Omental fat pad (tissue), 4 donors: ENCODE measurements around the gene KCTD17. TPM values are rescaled to one million over a fixed set of nuclear protein-coding genes. Genes with fewer than 3 reads are reported as not detected.

Experiments used
- ATAC-seq: fragments of 150-250 bp; one replicate; pipeline ENCODE4 v1.9.1; 2016; ENCODE audit warnings: mild to moderate bottlenecking, moderate library complexity; ENCODE audit not compliant: low FRiP score
- DNase-seq: peaks from one replicate; pipeline ENCODE4 v3.0.0-alpha.2; 2019; ENCODE audit warnings: low spot score
- total RNA-seq, 4 donors: library from RNA; depleted of rRNA; stranded (reverse); fragments of >200 nt; gene quantifications; one replicate each; pipeline ENCODE4 v1.1.0, GENCODE V29; 2016
- TF ChIP-seq, protein P1 (sequence below), 3 donors: fragments of 450-650 bp; IDR thresholded peaks; one replicate each; pipeline ENCODE4 v1.5.1; 2016 to 2017; ENCODE audit warnings: antibody characterized with exemption in 3 of 3, mild to moderate bottlenecking in 3 of 3, moderate library complexity in 2 of 3

The KCTD17 gene
- total RNA-seq, 4 donors from 2014 or later = 6.2 to 17.3 (median 8.3) TPM

DNA sequence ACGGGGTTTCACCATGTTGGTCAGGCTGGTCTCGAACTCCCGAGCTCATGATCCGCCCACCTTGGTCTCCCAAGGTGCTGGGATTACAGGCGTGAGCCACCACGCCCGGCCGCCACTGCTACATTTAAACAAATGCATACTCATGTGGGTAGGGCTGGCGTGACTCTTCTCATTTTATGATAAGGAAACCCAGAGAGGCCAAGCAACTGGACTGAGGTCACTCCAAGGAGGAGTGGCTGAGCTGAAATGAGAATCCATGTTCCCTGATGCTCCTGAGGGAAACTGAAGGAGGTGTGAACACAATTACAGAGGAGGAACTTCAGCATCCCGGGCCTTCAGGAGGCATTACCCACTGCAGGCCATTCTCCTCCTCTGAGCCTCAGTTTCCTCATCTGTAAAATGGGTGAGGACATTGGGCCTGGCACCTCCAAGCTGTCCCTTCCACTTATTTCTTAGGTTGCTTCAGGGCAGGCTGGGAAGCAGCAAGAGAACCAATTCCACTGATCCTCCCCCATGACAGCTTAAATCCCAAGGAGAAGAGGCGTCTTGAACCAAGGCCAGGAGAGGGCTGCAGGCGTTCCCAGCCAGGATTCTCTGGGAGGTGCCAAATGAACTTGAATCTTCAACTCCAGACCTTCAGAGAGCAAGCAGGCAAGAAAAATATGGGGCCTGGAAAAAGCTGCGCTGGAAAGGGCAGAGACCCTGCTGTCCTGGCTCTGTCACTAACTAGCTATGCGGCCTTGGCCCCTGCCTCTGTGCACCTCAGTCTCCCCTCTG lies 35.2 kb upstream of the KCTD17 start:
- no peak for DNase-seq
- TF ChIP-seq, protein P1, sequence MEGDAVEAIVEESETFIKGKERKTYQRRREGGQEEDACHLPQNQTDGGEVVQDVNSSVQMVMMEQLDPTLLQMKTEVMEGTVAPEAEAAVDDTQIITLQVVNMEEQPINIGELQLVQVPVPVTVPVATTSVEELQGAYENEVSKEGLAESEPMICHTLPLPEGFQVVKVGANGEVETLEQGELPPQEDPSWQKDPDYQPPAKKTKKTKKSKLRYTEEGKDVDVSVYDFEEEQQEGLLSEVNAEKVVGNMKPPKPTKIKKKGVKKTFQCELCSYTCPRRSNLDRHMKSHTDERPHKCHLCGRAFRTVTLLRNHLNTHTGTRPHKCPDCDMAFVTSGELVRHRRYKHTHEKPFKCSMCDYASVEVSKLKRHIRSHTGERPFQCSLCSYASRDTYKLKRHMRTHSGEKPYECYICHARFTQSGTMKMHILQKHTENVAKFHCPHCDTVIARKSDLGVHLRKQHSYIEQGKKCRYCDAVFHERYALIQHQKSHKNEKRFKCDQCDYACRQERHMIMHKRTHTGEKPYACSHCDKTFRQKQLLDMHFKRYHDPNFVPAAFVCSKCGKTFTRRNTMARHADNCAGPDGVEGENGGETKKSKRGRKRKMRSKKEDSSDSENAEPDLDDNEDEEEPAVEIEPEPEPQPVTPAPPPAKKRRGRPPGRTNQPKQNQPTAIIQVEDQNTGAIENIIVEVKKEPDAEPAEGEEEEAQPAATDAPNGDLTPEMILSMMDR (IDR thresholded peaks at IDR 0.05) = no peak
- no peak for ATAC-seq

GRCh38 chr22:37017356-37017755 lies 34.2 kb upstream of the KCTD17 start:
- DNase-seq (no peak), ATAC-seq (no peak)
- TF ChIP-seq, protein P1 (IDR thresholded peaks at IDR 0.05) = no peak

DNA sequence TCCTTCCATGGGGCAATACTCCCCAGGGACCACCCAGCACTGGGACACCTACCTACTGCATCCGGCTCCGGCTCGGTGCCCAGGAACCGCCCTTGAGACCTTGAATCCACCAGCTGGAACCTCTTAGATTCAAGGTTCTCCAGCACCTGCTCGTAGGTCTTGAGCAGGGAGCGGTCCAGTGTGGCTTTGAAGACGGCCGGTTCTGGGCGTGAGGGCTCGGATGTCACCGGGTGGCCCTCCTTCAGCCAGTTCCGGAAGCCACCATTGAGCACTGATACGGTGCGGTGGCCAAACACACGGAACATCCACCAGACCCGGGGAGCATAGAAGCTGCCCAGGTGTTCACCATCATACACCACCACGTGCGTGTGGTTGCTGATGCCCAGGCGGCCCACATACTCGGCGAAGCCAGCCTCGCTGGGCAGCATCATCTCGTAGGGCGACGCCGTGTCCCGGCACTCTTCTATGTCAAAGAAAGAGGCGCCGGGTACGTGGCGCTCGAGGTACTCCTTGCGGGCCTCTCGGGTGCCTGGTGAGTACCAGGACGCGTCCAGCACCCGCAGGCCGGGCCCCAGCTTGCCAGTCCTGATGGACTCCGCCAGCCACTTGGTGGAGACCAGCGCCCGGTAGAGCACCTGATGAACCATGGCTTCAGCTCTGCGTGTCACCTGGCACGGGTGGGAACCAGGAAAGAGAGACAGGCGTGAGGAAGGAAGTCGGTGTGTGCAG lies 33.3 kb upstream of the KCTD17 start:
- peak; percentile 7 for ATAC-seq
- TF ChIP-seq, protein P1 (IDR thresholded peaks at IDR 0.05) = no peak

DNA sequence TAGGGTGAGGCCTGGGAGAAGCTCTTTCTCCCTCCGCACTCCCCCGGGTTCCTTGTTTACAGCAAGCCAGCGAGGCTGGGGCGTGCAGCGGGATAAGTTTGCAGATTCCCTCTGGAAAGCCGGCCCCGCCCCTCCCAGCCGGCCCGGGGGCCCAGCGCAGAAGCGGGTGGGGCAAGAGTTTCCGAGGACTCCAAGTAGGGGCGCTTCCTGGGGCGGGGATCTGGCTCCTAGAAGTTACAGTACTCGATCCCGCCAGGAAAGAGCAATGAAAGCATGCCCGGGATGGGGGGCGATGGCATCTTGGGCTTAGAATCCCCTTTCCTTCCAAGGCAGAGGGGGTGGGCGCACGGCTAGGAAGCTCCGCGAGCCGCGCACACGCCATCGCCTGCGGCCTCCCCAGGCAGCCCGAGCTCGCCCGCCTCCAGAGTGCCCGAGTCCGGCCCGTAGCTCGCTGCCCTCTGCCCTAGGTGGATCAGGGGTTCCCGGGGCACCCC lies 32.7 kb upstream of the KCTD17 start:
- ATAC-seq = peak; percentile 39
- peak; percentile 32 for DNase-seq
- TF ChIP-seq, protein P1 (IDR thresholded peaks at IDR 0.05) = no peak

More for the DNA sequence above, 33.3 kb upstream of the KCTD17 start:
- no peak for DNase-seq

DNA sequence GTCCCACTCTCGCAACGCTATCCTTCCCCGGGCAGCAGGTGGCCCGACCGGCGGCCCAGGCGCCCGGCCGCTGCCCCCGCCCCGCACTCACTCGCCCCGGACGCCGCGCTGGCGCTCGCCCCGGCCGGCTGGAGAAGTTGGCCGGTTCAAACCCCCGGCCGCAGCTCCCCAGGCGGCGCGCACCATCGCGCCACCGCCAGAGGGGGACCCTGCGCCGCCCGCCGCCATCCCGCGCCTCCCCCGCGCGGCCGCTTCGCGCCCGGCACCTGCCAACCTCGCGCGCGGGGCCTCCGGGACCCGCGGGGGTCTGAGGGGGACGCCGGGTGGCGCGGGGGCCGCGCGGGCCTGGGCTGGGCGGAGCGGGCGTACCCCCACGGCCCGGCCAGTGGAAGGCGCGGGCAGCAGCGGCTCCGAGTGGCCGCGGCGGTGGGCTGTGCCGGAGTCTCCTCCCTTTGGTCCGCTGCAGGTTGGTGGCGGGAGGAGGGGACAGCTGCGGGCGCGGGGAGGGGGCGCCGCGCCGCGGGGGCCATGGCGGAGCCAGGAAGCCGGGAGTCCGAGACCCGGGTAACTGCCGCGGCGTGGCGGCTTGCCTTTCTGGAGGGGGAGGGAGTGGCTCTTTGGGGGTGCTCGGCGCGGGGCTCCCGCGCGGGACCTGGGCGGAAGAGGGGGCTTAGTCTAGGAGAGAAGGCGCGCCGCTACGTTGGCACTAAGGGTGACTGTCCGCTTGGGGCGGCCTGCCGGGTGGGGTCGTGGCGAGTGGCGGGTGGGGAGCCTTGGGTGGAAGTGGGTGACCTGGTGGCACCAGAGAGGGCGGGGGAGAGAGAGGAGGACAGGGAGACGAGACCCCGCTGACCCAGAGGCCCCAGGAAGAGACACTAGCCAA lies 32.0 kb upstream of the KCTD17 start, which contains the start of the genes MPST and TST:
TSS of gene MPST (plus strand) at position 434 of the 883 bp plus-strand sequence. CDS start at position 529, 95 bp downstream.
TSS of gene TST (minus strand) at position 139 of the 883 bp plus-strand sequence. CDS start 715 bp downstream, outside the sequence.
- TF ChIP-seq, protein P1 (IDR thresholded peaks at IDR 0.05) = peak in 1 of 3 donors; percentile 14
- no peak for DNase-seq
- peak; percentile 84 for ATAC-seq

DNA sequence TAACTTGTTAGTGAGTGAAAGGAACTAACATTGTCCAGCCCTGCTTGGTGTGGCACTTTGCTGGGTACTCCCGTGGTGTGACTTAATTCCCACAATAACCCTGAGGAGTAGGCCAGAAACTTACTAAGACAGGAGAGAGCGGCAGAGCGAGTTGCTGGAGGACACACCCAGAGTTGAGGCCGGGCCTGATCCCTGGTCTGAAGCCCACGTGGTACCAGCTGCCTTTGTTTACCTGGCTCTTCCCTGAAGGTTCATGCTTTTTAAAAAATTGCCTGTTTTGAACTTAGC lies 31.4 kb upstream of the KCTD17 start:
- TF ChIP-seq, protein P1 (IDR thresholded peaks at IDR 0.05) = no peak
- ATAC-seq (no peak), DNase-seq (no peak)
